ENCODE measurements around the gene CHRNA4.

DNA sequence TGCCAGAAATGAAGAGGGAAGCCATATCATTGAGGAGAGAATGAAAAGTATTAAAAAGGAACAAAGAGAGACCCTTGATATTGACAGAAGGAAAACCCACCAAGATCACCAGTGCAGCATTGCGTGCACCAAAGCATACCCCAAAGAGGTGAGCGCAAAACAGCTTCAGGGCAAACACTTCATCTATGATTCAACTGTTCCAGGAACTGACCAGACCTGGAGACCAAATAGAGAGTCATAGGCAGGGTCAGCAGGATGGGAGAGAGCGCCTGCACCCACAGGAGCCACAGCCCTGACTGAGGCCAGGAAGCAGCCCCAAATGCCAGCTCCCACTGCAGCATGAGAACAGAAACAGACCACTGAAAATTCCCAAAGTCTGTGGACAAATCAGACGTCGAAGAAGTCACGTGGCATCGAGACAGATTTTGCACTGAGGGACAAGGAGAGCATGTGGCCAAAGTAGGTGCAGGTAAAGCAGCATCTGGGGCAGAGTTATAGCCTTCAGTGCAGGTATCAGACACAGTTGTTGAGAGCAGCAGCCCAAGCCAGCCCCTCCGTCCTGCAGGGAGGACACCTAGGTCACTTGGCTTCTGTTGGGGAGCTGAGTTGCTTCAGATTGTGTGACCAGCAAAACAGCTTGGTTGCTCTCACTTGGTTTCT is 29.3 kb downstream of the CHRNA4 start:
- TF ChIP-seq, protein P1, sequence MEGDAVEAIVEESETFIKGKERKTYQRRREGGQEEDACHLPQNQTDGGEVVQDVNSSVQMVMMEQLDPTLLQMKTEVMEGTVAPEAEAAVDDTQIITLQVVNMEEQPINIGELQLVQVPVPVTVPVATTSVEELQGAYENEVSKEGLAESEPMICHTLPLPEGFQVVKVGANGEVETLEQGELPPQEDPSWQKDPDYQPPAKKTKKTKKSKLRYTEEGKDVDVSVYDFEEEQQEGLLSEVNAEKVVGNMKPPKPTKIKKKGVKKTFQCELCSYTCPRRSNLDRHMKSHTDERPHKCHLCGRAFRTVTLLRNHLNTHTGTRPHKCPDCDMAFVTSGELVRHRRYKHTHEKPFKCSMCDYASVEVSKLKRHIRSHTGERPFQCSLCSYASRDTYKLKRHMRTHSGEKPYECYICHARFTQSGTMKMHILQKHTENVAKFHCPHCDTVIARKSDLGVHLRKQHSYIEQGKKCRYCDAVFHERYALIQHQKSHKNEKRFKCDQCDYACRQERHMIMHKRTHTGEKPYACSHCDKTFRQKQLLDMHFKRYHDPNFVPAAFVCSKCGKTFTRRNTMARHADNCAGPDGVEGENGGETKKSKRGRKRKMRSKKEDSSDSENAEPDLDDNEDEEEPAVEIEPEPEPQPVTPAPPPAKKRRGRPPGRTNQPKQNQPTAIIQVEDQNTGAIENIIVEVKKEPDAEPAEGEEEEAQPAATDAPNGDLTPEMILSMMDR (IDR thresholded peaks at IDR 0.05): no peak
- TF ChIP-seq POLR2A (IDR thresholded peaks at IDR 0.05): no peak
